ENCODE measurements around the gene HACE1.

DNA sequence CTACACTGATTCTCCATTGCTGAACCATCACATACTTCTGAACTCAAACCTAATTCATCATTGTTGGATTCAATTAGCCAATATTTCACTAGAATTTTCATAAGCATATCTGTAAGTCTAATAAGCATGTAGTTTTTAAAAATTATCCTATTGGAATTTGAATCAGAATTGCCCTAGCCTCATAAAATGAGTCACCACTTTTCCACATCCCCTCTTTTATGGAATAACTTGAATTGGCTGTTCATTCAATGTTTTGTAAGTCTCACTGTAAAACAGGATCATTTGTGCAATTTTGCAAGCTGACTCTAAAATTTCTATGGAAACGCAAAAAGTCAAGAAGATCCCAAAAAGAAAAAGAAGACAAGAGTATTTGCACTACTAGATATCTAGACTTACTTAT is 141.0 kb downstream of the HACE1 start:
- TF ChIP-seq, protein P1, sequence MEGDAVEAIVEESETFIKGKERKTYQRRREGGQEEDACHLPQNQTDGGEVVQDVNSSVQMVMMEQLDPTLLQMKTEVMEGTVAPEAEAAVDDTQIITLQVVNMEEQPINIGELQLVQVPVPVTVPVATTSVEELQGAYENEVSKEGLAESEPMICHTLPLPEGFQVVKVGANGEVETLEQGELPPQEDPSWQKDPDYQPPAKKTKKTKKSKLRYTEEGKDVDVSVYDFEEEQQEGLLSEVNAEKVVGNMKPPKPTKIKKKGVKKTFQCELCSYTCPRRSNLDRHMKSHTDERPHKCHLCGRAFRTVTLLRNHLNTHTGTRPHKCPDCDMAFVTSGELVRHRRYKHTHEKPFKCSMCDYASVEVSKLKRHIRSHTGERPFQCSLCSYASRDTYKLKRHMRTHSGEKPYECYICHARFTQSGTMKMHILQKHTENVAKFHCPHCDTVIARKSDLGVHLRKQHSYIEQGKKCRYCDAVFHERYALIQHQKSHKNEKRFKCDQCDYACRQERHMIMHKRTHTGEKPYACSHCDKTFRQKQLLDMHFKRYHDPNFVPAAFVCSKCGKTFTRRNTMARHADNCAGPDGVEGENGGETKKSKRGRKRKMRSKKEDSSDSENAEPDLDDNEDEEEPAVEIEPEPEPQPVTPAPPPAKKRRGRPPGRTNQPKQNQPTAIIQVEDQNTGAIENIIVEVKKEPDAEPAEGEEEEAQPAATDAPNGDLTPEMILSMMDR (IDR thresholded peaks at IDR 0.05), result no peak
- TF ChIP-seq POLR2A (IDR thresholded peaks at IDR 0.05), result no peak
- no peak for TF ChIP-seq POLR2AphosphoS5 (IDR thresholded peaks at IDR 0.05; ENCODE audit: insufficient read depth in 1 of 2, low read depth in 1 of 2)
